ENCODE results near the gene TMUB1.

DNA sequence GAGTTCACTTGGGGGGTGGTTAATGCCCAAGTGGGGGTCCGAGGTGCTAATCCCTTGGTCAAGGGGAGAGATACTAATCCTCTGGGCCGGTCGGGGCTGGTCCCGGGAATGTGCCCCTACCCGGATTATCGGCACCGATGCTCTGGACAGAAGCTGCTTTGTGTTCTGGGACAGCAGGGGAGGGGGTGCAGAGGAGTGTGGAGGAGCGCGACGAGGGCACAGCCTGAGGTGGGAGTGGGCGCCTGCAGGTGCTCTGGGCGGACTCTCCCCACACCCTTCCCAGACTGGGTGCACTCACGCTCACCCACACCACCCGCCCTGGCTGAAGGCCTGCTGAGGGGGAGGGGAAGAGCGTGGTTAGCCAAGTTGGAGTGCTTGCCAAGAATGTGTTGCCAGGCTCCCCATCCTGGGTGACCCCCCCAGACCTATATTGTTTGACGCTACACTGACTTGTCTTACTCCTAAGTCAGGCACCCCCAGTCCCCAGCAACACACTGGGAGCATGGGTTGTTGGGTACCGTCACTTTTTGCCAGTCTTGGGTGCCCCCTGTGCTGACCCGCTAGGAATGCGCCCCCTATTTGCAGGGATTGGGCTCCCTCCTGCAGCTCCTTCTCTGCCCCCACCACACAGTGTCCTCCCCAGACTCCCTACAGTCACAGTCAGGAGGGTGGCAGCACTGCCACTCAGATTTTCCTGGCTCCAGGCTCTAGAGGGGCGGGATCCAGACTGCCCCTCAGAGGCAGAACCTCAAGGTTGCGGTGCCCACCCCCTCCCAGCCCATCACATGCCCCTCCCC, 22.7 kb downstream of the TMUB1 start:
- TF ChIP-seq POLR2A (IDR thresholded peaks at IDR 0.05), result no peak
- TF ChIP-seq EP300 (IDR thresholded peaks at IDR 0.05), result no peak
- no peak for TF ChIP-seq CTCF (IDR thresholded peaks at IDR 0.05)
- TF ChIP-seq POLR2AphosphoS5 (IDR thresholded peaks at IDR 0.05), result peak in 2 of 3 donors; percentile 10 to 59
